GM12878 (cell line): Measurements from ENCODE around the gene SPIRE1. TPM values are rescaled to one million over a fixed set of nuclear protein-coding genes. Genes with fewer than 3 reads are reported as not detected.

ENCODE experiments used
- ATAC-seq: fragments of 200-7000 bp; cut with Tn5 transposase; 3 replicates; pipeline ENCODE4 v1.9.1; 2020; ENCODE audit warnings: mild to moderate bottlenecking, moderate library complexity
- BruUV-seq: library from RNA; stranded (reverse); fragments of 400-500 nt; replicated peaks from 2 replicates; lab custom pipeline; 2021; lab: Mats Ljungman, UMichigan
- CTCF ChIA-PET: fragments of 300-600 bp; sonication (Branson Sonifier 250); formaldehyde crosslinking; extraction: SDS; loops from one replicate; lab custom pipeline; 2021; ENCODE audit warnings: inconsistent platforms; lab: Yijun Ruan, JAX
- POLR2A ChIA-PET: fragments of 350-600 bp; formaldehyde crosslinking; extraction: SDS; loops from one replicate; lab custom pipeline; 2021; ENCODE audit warnings: inconsistent platforms; lab: Charles Lee
- RAD21 ChIA-PET: fragments of 300-600 bp; sonication (Branson Sonifier 250); formaldehyde crosslinking; loops from one replicate; lab custom pipeline; 2023; ENCODE audit warnings: antibody characterized with exemption; ENCODE audit not compliant: unreplicated experiment; lab: Charles Lee
- SMC1A ChIA-PET: fragments of 300-600 bp; sonication (Branson Sonifier 250); formaldehyde crosslinking; loops from one replicate; lab custom pipeline; 2023; ENCODE audit not compliant: unreplicated experiment, uncharacterized antibody; lab: Charles Lee
- DNase-seq: peaks from one replicate; pipeline ENCODE4 v3.0.0-alpha.2; 2011; ENCODE audit warnings: low read depth, low spot score
- FAIRE-seq: peaks from 3 replicates; lab custom pipeline; 2011; peaks lifted over from hg19 to GRCh38; lab: Jason Lieb, UNC
- H2AFZ ChIP-seq: 2 replicates; pipeline ENCODE4 v1.6.0; 2011; ENCODE audit warnings: low read depth, low read length, control low read depth; ENCODE audit not compliant: control insufficient read depth
- H3K27ac ChIP-seq: 2 replicates; pipeline ENCODE4 v1.5.1; 2011; ENCODE audit warnings: control low read depth; ENCODE audit not compliant: control insufficient read depth, insufficient read depth
- H3K27me3 ChIP-seq, 2 experiments: replicated peaks in 1 of 2; 2 replicates each; pipeline versions ENCODE4 v1.6.0 to v1.6.1; 2011; ENCODE audit warnings: low read length in 1 of 2; ENCODE audit not compliant: control insufficient read depth in 2 of 2, insufficient read depth in 2 of 2
- H3K36me3 ChIP-seq, 2 experiments: 2 replicates each; pipeline ENCODE4 v1.5.1; 2011; ENCODE audit warnings: low read length in 1 of 2; ENCODE audit not compliant: control insufficient read depth in 2 of 2, insufficient read depth in 2 of 2
- H3K4me1 ChIP-seq: 2 replicates; pipeline ENCODE4 v1.6.1; 2011; ENCODE audit warnings: mild to moderate bottlenecking, low read length, moderate library complexity, mixed read lengths; ENCODE audit not compliant: control insufficient read depth, insufficient read depth
- H3K4me2 ChIP-seq: 2 replicates; pipeline ENCODE4 v1.6.0; 2011; ENCODE audit warnings: control low read depth; ENCODE audit not compliant: control insufficient read depth, insufficient read depth
- H3K4me3 ChIP-seq: fragments of 200-600 bp; sonication (generic); 2 replicates; pipeline ENCODE4 v1.5.1; 2016
- H3K79me2 ChIP-seq: 2 replicates; pipeline ENCODE4 v1.6.0; 2011; ENCODE audit warnings: low read length; ENCODE audit not compliant: control insufficient read depth, insufficient read depth
- H3K9ac ChIP-seq: 2 replicates; pipeline ENCODE4 v1.8.0; 2011; ENCODE audit warnings: low read length, control low read depth, mixed read lengths; ENCODE audit not compliant: control insufficient read depth, insufficient read depth
- H3K9me3 ChIP-seq: replicated peaks from 3 replicates; pipeline ENCODE4 v1.5.1; 2011; ENCODE audit warnings: mild to moderate bottlenecking, low read length; ENCODE audit not compliant: control insufficient read depth, insufficient read depth
- H4K20me1 ChIP-seq: 2 replicates; pipeline ENCODE4 v1.6.0; 2011; ENCODE audit not compliant: control insufficient read depth, insufficient read depth
- EGR1 ChIP-seq, 2 experiments: IDR thresholded peaks; 1 replicate in 1 of 2; 2 replicates in 1 of 2; pipeline ENCODE4 v1.6.1; 2011 to 2012; ENCODE audit warnings: low read depth in 2 of 2, low read length in 2 of 2, borderline replicate concordance in 1 of 2, mild to moderate bottlenecking in 1 of 2, moderate library complexity in 1 of 2
- FOS ChIP-seq: IDR thresholded peaks from 3 replicates; pipeline ENCODE4 v1.6.1; 2011; ENCODE audit warnings: borderline replicate concordance; ENCODE audit not compliant: insufficient read length; ENCODE audit errors: extremely low read depth
- KLF5 ChIP-seq: fragments of 450-650 bp; IDR thresholded peaks from 2 replicates; pipeline ENCODE4 v1.6.1; 2014; ENCODE audit warnings: mild to moderate bottlenecking; ENCODE audit not compliant: partially characterized antibody
- MEF2B ChIP-seq: fragments of 450-650 bp; IDR thresholded peaks from 2 replicates; pipeline ENCODE4 v1.6.1; 2018; ENCODE audit warnings: mild to moderate bottlenecking, moderate library complexity; ENCODE audit not compliant: partially characterized antibody, poor library complexity, severe bottlenecking
- PAX5 ChIP-seq: IDR thresholded peaks from 2 replicates; pipeline ENCODE4 v1.6.1; 2011; ENCODE audit warnings: low read depth, low read length, borderline replicate concordance
- POLR2AphosphoS2 ChIP-seq: IDR thresholded peaks from 2 replicates; pipeline ENCODE4 v1.6.1; 2011; ENCODE audit warnings: low read depth, mild to moderate bottlenecking, low read length, improper control_type of control experiment, moderate library complexity
- RAD21 ChIP-seq: IDR thresholded peaks from 2 replicates; pipeline ENCODE4 v1.6.1; 2011; ENCODE audit warnings: mild to moderate bottlenecking, low read depth, low read length, moderate library complexity; ENCODE audit not compliant: insufficient read depth
- RAD51 ChIP-seq: fragments of 450-650 bp; IDR thresholded peaks from 2 replicates; pipeline ENCODE4 v1.6.1; 2016; ENCODE audit warnings: moderate library complexity, mild to moderate bottlenecking, inconsistent platforms
- SPI1 ChIP-seq: IDR thresholded peaks from 2 replicates; pipeline ENCODE4 v1.6.1; 2011; ENCODE audit warnings: low read depth, mild to moderate bottlenecking, low read length, moderate library complexity, borderline replicate concordance; ENCODE audit not compliant: insufficient read depth
- STAT1 ChIP-seq: fragments of 450-650 bp; conservative IDR thresholded peaks from 2 replicates; pipeline ENCODE4 v1.6.1; 2014; ENCODE audit warnings: antibody characterized with exemption, mild to moderate bottlenecking
- TAF1 ChIP-seq: IDR thresholded peaks from 2 replicates; pipeline ENCODE4 v1.6.1; 2011; ENCODE audit warnings: mild to moderate bottlenecking, low read depth, low read length, borderline replicate concordance
- ZNF274 ChIP-seq: IDR thresholded peaks from one replicate; pipeline ENCODE4 v1.8.0; 2011; ENCODE audit not compliant: insufficient read length, insufficient read depth
- ZNF622 ChIP-seq: fragments of 450-650 bp; IDR thresholded peaks from 2 replicates; pipeline ENCODE4 v1.6.1; 2017; ENCODE audit warnings: mild to moderate bottlenecking, inconsistent platforms
- WGBS: methylation state at CpG from one replicate; pipeline ENCODE4 v1.1.6; 2016; ENCODE audit warnings: low lambda C conversion rate; ENCODE audit not compliant: insufficient replicate concordance, insufficient coverage; ENCODE audit errors: missing lambda C conversion rate; 5-methylcytosine and 5-hydroxymethylcytosine counted together
- in situ Hi-C: fragments of 300-500 bp; cut with MboI; formaldehyde crosslinking; loops from 9 replicates; pipeline ENCODE4 v1.14.3; 2018; ENCODE audit warnings: mixed read lengths
- intact Hi-C: fragments of 100-400 bp; cut with micrococcal nuclease; formaldehyde crosslinking; loops from one replicate; pipeline ENCODE4 v1.14.2; 2022; ENCODE audit not compliant: unreplicated experiment
- polyA plus RNA-seq, 11 experiments: library from polyadenylated mRNA; depleted of rRNA in 4 of 11; unstranded in 6 of 11; stranded (reverse) in 5 of 11; fragments of >200 nt; fragmentation: Nextera tagmentation in 4 of 11; fragmentation: Illumina TruSeq in 1 of 11; extraction: Ambion mirVana in 4 of 11; extraction: Trizol in 1 of 11; gene quantifications; 1 replicate in 1 of 11; 2 replicates in 10 of 11; pipeline versions ENCODE4 v1.2.1 to v1.2.3, GENCODE V29; 2011 to 2016; ENCODE audit warnings: inconsistent platforms in 2 of 11, missing spikeins in 2 of 11, low read depth in 1 of 11
- total RNA-seq, 4 experiments: library from RNA; depleted of rRNA in 3 of 4; stranded (reverse); fragments of >200 nt in 3 of 4; fragmentation: Illumina TruSeq in 1 of 4; extraction: Trizol in 1 of 4; gene quantifications; 2 replicates each; pipeline versions ENCODE4 v1.2.1 to v1.2.3, GENCODE V29; 2013 to 2021
- TF ChIP-seq, protein P1 (sequence below): fragments of 450-650 bp; formaldehyde crosslinking; IDR thresholded peaks from 2 replicates; pipeline ENCODE4 v1.5.0; 2022; ENCODE audit warnings: mild to moderate bottlenecking, missing genetic modification characterization
- TF ChIP-seq, protein P2 (sequence below): IDR thresholded peaks from 2 replicates; pipeline ENCODE4 v1.6.1; 2011; ENCODE audit warnings: borderline replicate concordance, low read depth, mild to moderate bottlenecking, moderate library complexity, mixed read lengths, low read length; ENCODE audit not compliant: insufficient read depth; ENCODE audit errors: extremely low read length
- TF ChIP-seq, protein P3 (sequence below): IDR thresholded peaks from 2 replicates; pipeline ENCODE4 v1.6.1; 2011; ENCODE audit warnings: low read depth, mild to moderate bottlenecking, low read length, moderate library complexity, borderline replicate concordance; ENCODE audit errors: extremely low read depth
- TF ChIP-seq, protein P4 (sequence below): fragments of 450-650 bp; IDR thresholded peaks from 2 replicates; pipeline ENCODE4 v1.6.1; 2017; ENCODE audit warnings: mild to moderate bottlenecking

The SPIRE1 gene
- total and polyA plus RNA-seq, 10 of the 15 experiments (the other 5 are each of a cell fraction or from before 2014, with no cell fraction given) = 0.18 to 9.2 (median 4.3) TPM

DNA sequence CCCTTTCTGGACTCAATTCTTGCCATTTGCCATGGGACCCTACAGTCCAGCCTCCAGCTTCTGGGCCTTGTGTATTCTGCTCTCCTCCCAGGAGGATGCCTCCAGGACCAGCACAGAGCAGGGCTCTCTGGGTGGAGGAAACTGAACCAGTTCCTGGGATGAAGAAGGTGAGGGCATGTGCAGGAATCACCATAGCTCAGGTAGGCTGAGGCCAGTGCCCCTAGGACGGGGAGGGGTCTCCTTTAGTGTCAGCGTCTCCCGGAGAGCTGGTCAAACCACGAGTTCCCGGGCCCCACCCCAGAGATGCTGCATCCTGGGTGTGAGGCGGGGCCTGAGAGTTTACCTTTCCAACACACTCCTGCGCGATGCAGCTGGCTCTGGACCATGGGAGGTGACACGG, 256.0 kb downstream of the SPIRE1 start (continued):
- TF ChIP-seq, protein P1, sequence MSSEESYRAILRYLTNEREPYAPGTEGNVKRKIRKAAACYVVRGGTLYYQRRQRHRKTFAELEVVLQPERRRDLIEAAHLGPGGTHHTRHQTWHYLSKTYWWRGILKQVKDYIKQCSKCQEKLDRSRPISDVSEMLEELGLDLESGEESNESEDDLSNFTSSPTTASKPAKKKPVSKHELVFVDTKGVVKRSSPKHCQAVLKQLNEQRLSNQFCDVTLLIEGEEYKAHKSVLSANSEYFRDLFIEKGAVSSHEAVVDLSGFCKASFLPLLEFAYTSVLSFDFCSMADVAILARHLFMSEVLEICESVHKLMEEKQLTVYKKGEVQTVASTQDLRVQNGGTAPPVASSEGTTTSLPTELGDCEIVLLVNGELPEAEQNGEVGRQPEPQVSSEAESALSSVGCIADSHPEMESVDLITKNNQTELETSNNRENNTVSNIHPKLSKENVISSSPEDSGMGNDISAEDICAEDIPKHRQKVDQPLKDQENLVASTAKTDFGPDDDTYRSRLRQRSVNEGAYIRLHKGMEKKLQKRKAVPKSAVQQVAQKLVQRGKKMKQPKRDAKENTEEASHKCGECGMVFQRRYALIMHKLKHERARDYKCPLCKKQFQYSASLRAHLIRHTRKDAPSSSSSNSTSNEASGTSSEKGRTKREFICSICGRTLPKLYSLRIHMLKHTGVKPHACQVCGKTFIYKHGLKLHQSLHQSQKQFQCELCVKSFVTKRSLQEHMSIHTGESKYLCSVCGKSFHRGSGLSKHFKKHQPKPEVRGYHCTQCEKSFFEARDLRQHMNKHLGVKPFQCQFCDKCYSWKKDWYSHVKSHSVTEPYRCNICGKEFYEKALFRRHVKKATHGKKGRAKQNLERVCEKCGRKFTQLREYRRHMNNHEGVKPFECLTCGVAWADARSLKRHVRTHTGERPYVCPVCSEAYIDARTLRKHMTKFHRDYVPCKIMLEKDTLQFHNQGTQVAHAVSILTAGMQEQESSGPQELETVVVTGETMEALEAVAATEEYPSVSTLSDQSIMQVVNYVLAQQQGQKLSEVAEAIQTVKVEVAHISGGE (CRISPR knock-in tag) = no peak
- TF ChIP-seq FOS = no peak
- TF ChIP-seq, protein P2, sequence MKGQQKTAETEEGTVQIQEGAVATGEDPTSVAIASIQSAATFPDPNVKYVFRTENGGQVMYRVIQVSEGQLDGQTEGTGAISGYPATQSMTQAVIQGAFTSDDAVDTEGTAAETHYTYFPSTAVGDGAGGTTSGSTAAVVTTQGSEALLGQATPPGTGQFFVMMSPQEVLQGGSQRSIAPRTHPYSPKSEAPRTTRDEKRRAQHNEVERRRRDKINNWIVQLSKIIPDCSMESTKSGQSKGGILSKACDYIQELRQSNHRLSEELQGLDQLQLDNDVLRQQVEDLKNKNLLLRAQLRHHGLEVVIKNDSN = no peak
- TF ChIP-seq KLF5 = no peak
- no peak for TF ChIP-seq TAF1
- no peak for TF ChIP-seq PAX5

DNA sequence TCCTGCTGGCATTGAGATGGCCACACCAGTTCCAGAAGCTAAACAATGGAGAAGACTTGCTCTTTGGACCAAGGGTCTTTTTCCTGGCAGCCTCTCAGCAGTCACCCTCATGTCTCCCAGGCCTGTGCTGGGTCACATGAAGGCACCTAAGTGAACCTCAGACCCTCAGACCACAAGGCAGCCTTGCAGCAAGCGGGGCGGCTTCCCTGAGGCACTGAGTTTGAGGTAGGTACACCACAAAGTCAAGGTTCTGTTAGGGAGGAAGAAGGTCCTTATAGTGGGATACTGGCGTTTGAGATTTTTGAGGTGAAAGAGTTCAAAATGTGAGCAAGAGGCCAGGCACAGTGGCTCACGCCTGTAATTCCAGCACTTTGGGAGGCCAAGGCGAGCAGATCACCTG, 258.7 kb downstream of the SPIRE1 start:
- POLR2A ChIA-PET = interaction anchor here (0.7 kb wide), 1 partner anchor 8 kb away, joined by 3 read pairs; the partner anchor contains the start of gene PRELID3A
- in situ Hi-C loops = no loop called here
- Histone ChIP-seq H3K27me3 (peaks cover 0 to 3% of the 10 kb centered on the region in 2 experiments; a peak in 1 of 4 replicates), H3K9me3 (no peaks in the 10 kb centered on the region), H3K4me1 (no peaks in the 10 kb centered on the region), H3K27ac (no peak overlapping the region), H3K4me2 (no peak overlapping the region), H3K79me2 (no peaks in the 10 kb centered on the region), H4K20me1 (no peaks in the 10 kb centered on the region), H2AFZ (no peak overlapping the region), H3K9ac (no peak overlapping the region), H3K36me3 (no peaks in the 10 kb centered on the region), H3K4me3 (no peak overlapping the region)
- RAD21 ChIA-PET = no interaction called here
- no peak for DNase-seq
- intact Hi-C loops = loop anchor here (10.0 kb wide), 1 partner anchor 136 kb away; no protein-coding TSS in a partner anchor
- no TSS peak for BruUV-seq
- ATAC-seq = no peak
- CTCF ChIA-PET = no interaction called here
- SMC1A ChIA-PET = no interaction called here
- WGBS = 32% methylated on average over 5 of the region's 5 CpGs
- FAIRE-seq = no peak
- TF ChIP-seq MEF2B = no peak
- TF ChIP-seq, protein P3, sequence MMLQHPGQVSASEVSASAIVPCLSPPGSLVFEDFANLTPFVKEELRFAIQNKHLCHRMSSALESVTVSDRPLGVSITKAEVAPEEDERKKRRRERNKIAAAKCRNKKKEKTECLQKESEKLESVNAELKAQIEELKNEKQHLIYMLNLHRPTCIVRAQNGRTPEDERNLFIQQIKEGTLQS = no peak
- TF ChIP-seq POLR2AphosphoS2 = no peak
- no peak for TF ChIP-seq ZNF274
- TF ChIP-seq SPI1 = no peak
- TF ChIP-seq STAT1 = no peak
- TF ChIP-seq EGR1 (IDR thresholded peaks at IDR 0.05; ENCODE audit: borderline replicate concordance in 1 of 2, low read depth in 2 of 2, low read length in 2 of 2) = no peak
- no peak for TF ChIP-seq RAD51
- TF ChIP-seq RAD21 = no peak
- TF ChIP-seq, protein P4, sequence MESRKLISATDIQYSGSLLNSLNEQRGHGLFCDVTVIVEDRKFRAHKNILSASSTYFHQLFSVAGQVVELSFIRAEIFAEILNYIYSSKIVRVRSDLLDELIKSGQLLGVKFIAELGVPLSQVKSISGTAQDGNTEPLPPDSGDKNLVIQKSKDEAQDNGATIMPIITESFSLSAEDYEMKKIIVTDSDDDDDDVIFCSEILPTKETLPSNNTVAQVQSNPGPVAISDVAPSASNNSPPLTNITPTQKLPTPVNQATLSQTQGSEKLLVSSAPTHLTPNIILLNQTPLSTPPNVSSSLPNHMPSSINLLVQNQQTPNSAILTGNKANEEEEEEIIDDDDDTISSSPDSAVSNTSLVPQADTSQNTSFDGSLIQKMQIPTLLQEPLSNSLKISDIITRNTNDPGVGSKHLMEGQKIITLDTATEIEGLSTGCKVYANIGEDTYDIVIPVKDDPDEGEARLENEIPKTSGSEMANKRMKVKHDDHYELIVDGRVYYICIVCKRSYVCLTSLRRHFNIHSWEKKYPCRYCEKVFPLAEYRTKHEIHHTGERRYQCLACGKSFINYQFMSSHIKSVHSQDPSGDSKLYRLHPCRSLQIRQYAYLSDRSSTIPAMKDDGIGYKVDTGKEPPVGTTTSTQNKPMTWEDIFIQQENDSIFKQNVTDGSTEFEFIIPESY = no peak
- TF ChIP-seq ZNF622 = no peak
